HCT116 (cell line): ENCODE measurements around the gene RGS8. TPM values are rescaled to one million over a fixed set of nuclear protein-coding genes. Genes with fewer than 3 reads are reported as not detected.

Experiments
- ATAC-seq: fragments of 200-7000 bp; cut with Tn5 transposase; 2 replicates; pipeline ENCODE4 v1.9.1; 2020; ENCODE audit warnings: mild to moderate bottlenecking, moderate library complexity
- BruUV-seq: library from RNA; stranded (reverse); fragments of 400-500 nt; replicated peaks from 2 replicates; lab custom pipeline; 2021; lab: Mats Ljungman, UMichigan
- CTCF ChIA-PET: fragments of 300-600 bp; sonication (Branson Sonifier 250); formaldehyde crosslinking; loops from one replicate; lab custom pipeline; 2021; ENCODE audit warnings: antibody characterized with exemption; lab: Charles Lee
- POLR2A ChIA-PET: fragments of 300-600, 350-600 bp; sonication (Branson Sonifier 250); formaldehyde crosslinking; loops from one replicate; lab custom pipeline; 2021; ENCODE audit warnings: antibody characterized with exemption; lab: Charles Lee
- RAD21 ChIA-PET, 2 experiments: fragments of 300-600 bp; sonication (Branson Sonifier 250); formaldehyde crosslinking; loops; one replicate each; lab custom pipeline; 2023; ENCODE audit warnings: low total read pairs in 2 of 2; ENCODE audit not compliant: uncharacterized antibody in 2 of 2, unreplicated experiment in 2 of 2, low non-redundant PET in 1 of 2; lab: Charles Lee
- DNase-seq: peaks from one replicate; pipeline ENCODE4 v3.0.0-alpha.2; 2010; ENCODE audit warnings: low read depth, low spot score
- H2AFZ ChIP-seq: fragments of 200-600 bp; shearing (Covaris generic), sonication (generic); 2 replicates; pipeline ENCODE4 v1.6.1; 2017; ENCODE audit warnings: low read depth, mixed run types, mixed read lengths, antibody characterized with exemption, low read length; ENCODE audit not compliant: poor library complexity, severe bottlenecking
- H3K27ac ChIP-seq: 2 replicates; pipeline ENCODE4 v1.5.1; 2012; ENCODE audit warnings: low read depth, low read length
- H3K27me3 ChIP-seq: fragments of 200-600 bp; sonication (generic); 2 replicates; pipeline ENCODE4 v1.6.1; 2016; ENCODE audit warnings: mixed run types, low read length, mixed read lengths; ENCODE audit not compliant: insufficient read depth
- H3K36me3 ChIP-seq, 2 experiments: fragments of 200-500 bp in 1 of 2; fragments of 200-600 bp in 1 of 2; sonication (Bioruptor generic) in 1 of 2; sonication (generic) in 1 of 2; 2 replicates each; pipeline versions ENCODE4 v1.5.1 to v1.6.1; 2014 to 2016; ENCODE audit warnings: low read length in 2 of 2, inconsistent platforms in 1 of 2, mixed read lengths in 1 of 2, mixed run types in 1 of 2; ENCODE audit not compliant: insufficient read depth in 2 of 2, control insufficient read depth in 1 of 2
- H3K4me1 ChIP-seq, 2 experiments: fragments of 200-600 bp in 1 of 2; sonication (generic) in 1 of 2; 2 replicates each; pipeline versions ENCODE4 v1.5.1 to v1.6.1; 2012 to 2017; ENCODE audit warnings: low read length in 2 of 2, inconsistent platforms in 1 of 2, mild to moderate bottlenecking in 1 of 2, mixed read lengths in 1 of 2, mixed run types in 1 of 2, moderate library complexity in 1 of 2; ENCODE audit not compliant: insufficient read depth in 2 of 2, control insufficient read depth in 1 of 2
- H3K4me2 ChIP-seq: fragments of 200-600 bp; sonication (generic); 2 replicates; pipeline ENCODE4 v1.6.1; 2017; ENCODE audit warnings: mixed run types, low read length, mixed read lengths
- H3K4me3 ChIP-seq, 2 experiments: fragments of 200-600 bp in 1 of 2; sonication (generic) in 1 of 2; replicated peaks in 1 of 2; 2 replicates each; pipeline ENCODE4 v1.5.1; 2011 to 2016; ENCODE audit warnings: low read length in 2 of 2, control low read depth in 1 of 2, low read depth in 1 of 2, mild to moderate bottlenecking in 1 of 2, mixed read lengths in 1 of 2, mixed run types in 1 of 2
- H3K79me2 ChIP-seq: fragments of 200-600 bp; sonication (generic); 2 replicates; pipeline ENCODE4 v1.6.1; 2017; ENCODE audit warnings: mild to moderate bottlenecking, mixed run types, low read length, moderate library complexity, mixed read lengths; ENCODE audit not compliant: insufficient read depth
- H3K9ac ChIP-seq: fragments of 200-600 bp; sonication (generic); 2 replicates; pipeline ENCODE4 v1.6.1; 2016; ENCODE audit warnings: low read length, mixed read lengths
- H3K9me2 ChIP-seq: fragments of 200-600 bp; sonication (generic), shearing (Covaris generic); 2 replicates; pipeline ENCODE4 v1.6.1; 2017; ENCODE audit warnings: mixed run types, mild to moderate bottlenecking, moderate library complexity; ENCODE audit not compliant: insufficient read depth
- H3K9me3 ChIP-seq, 2 experiments: fragments of 200-500 bp in 1 of 2; fragments of 200-600 bp in 1 of 2; sonication (Bioruptor generic) in 1 of 2; sonication (generic) in 1 of 2; 2 replicates each; pipeline ENCODE4 v1.6.1; 2014 to 2017; ENCODE audit warnings: low read length in 2 of 2, mixed read lengths in 2 of 2, inconsistent platforms in 1 of 2, low read depth in 1 of 2, mild to moderate bottlenecking in 1 of 2, mixed run types in 1 of 2, moderate library complexity in 1 of 2; ENCODE audit not compliant: control insufficient read depth in 1 of 2, insufficient read depth in 1 of 2
- H4K20me1 ChIP-seq: fragments of 200-600 bp; sonication (generic), shearing (Covaris generic); 2 replicates; pipeline ENCODE4 v1.6.1; 2017; ENCODE audit warnings: mixed run types, mild to moderate bottlenecking, moderate library complexity; ENCODE audit not compliant: insufficient read depth
- CEBPB ChIP-seq: IDR thresholded peaks from 2 replicates; pipeline ENCODE4 v1.6.1; 2012; ENCODE audit warnings: low read depth
- CTCF ChIP-seq, 3 experiments: fragments of 200-600 bp in 1 of 3; sonication (generic) in 1 of 3; IDR thresholded peaks in 2 of 3; conservative IDR thresholded peaks in 1 of 3; 2 replicates each; pipeline ENCODE4 v1.5.1; 2012 to 2017; ENCODE audit warnings: low read depth in 2 of 3, low read length in 2 of 3, antibody characterized with exemption in 1 of 3, borderline replicate concordance in 1 of 3, control low read depth in 1 of 3, mild to moderate bottlenecking in 1 of 3, mixed read lengths in 1 of 3, mixed run types in 1 of 3, moderate library complexity in 1 of 3; ENCODE audit not compliant: insufficient read depth in 1 of 3
- EGR1 ChIP-seq: IDR thresholded peaks from 2 replicates; pipeline ENCODE4 v1.6.1; 2012; ENCODE audit warnings: low read depth
- POLR2A ChIP-seq: IDR thresholded peaks from 2 replicates; pipeline ENCODE4 v1.7.0; 2011; ENCODE audit warnings: borderline replicate concordance; ENCODE audit not compliant: insufficient read depth, insufficient read length; ENCODE audit errors: extremely low read depth
- SP1 ChIP-seq: IDR thresholded peaks from 2 replicates; pipeline ENCODE4 v1.6.1; 2012; ENCODE audit warnings: low read depth
- YY1 ChIP-seq: IDR thresholded peaks from 2 replicates; pipeline ENCODE4 v1.6.1; 2011; ENCODE audit warnings: low read length, low read depth, moderate library complexity, mild to moderate bottlenecking; ENCODE audit not compliant: insufficient replicate concordance; ENCODE audit errors: extremely low read depth
- intact Hi-C: fragments of 100-400 bp; cut with micrococcal nuclease; formaldehyde crosslinking; loops from 2 replicates; pipeline ENCODE4 v1.10.0; 2022
- total RNA-seq: library from RNA; stranded (reverse); gene quantifications from one replicate; pipeline ENCODE4 v1.2.1, GENCODE V29; 2021; ENCODE audit not compliant: unreplicated experiment
- TF ChIP-seq, protein P1 (sequence below): IDR thresholded peaks from 2 replicates; pipeline ENCODE4 v1.6.1; 2011; ENCODE audit warnings: mild to moderate bottlenecking, low read length, moderate library complexity; ENCODE audit not compliant: insufficient replicate concordance; ENCODE audit errors: extremely low read depth

RGS8 gene
- total RNA-seq, 1 experiment from 2014 or later = not detected

GRCh38 chr1:182707122-182707521 is 22.7 kb upstream of the RGS8 start:
- intact Hi-C loops = no loop called here
- H2AFZ ChIP-seq = no peak overlapping the region
- H3K79me2 ChIP-seq = no peaks in the 10 kb centered on the region
- H3K9me3 ChIP-seq = no peaks in the 10 kb centered on the region
- BruUV-seq = no TSS peak
- TF ChIP-seq CTCF (IDR thresholded peaks at IDR 0.05 in 2 of 3, conservative IDR thresholded peaks at IDR 0.05 in 1 of 3; ENCODE audit: borderline replicate concordance in 1 of 3, insufficient read depth in 1 of 3, low read depth in 2 of 3, low read length in 2 of 3) (no peak), POLR2A (no peak), SP1 (no peak), EGR1 (no peak), CEBPB (no peak), YY1 (no peak)
- TF ChIP-seq, protein P1, sequence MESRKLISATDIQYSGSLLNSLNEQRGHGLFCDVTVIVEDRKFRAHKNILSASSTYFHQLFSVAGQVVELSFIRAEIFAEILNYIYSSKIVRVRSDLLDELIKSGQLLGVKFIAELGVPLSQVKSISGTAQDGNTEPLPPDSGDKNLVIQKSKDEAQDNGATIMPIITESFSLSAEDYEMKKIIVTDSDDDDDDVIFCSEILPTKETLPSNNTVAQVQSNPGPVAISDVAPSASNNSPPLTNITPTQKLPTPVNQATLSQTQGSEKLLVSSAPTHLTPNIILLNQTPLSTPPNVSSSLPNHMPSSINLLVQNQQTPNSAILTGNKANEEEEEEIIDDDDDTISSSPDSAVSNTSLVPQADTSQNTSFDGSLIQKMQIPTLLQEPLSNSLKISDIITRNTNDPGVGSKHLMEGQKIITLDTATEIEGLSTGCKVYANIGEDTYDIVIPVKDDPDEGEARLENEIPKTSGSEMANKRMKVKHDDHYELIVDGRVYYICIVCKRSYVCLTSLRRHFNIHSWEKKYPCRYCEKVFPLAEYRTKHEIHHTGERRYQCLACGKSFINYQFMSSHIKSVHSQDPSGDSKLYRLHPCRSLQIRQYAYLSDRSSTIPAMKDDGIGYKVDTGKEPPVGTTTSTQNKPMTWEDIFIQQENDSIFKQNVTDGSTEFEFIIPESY = no peak
- RAD21 ChIA-PET = no interaction called here
- H3K36me3 ChIP-seq = no peaks in the 10 kb centered on the region
- no peaks in the 10 kb centered on the region for H3K9me2 ChIP-seq
- DNase-seq (no peak), ATAC-seq (no peak)
- no peaks in the 10 kb centered on the region for H3K4me1 ChIP-seq
- H3K4me2 ChIP-seq = no peak overlapping the region
- no peaks in the 10 kb centered on the region for H3K27me3 ChIP-seq
- H3K9ac ChIP-seq = no peak overlapping the region
- H3K27ac ChIP-seq = no peak overlapping the region
- H4K20me1 ChIP-seq = no peaks in the 10 kb centered on the region
- H3K4me3 ChIP-seq = no peak overlapping the region
- CTCF ChIA-PET = no interaction called here
- POLR2A ChIA-PET = no interaction called here
